ENCODE measurements around the gene MAP7D1.
A peak's percentile ranks its signal among the peaks of the same experiment; 100 is the strongest.

MAP7D1 gene

GRCh38 chr1:36137226-36137625 is 18.7 kb upstream of the MAP7D1 start:
- TF ChIP-seq, protein P1, sequence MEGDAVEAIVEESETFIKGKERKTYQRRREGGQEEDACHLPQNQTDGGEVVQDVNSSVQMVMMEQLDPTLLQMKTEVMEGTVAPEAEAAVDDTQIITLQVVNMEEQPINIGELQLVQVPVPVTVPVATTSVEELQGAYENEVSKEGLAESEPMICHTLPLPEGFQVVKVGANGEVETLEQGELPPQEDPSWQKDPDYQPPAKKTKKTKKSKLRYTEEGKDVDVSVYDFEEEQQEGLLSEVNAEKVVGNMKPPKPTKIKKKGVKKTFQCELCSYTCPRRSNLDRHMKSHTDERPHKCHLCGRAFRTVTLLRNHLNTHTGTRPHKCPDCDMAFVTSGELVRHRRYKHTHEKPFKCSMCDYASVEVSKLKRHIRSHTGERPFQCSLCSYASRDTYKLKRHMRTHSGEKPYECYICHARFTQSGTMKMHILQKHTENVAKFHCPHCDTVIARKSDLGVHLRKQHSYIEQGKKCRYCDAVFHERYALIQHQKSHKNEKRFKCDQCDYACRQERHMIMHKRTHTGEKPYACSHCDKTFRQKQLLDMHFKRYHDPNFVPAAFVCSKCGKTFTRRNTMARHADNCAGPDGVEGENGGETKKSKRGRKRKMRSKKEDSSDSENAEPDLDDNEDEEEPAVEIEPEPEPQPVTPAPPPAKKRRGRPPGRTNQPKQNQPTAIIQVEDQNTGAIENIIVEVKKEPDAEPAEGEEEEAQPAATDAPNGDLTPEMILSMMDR (IDR thresholded peaks at IDR 0.05): no peak

DNA sequence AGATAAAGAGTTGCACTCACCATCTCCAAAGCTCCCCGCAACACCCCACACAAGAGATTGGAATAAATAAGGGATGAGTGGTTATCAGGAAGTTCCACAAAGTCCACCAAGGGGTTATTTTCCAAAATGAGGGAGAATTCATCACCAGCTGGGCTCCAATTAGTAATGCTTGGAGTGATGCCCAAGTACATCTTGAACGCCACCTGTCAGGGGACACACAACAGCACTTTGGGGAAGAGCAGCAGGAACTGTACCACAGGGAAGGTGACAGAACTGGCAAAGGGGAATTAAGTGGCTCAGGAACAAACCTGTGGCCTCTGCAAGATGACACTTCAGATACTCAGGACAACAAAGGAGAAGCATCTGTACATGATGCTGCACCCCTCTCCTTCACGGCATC is 18.2 kb upstream of the MAP7D1 start:
- TF ChIP-seq, protein P1 (IDR thresholded peaks at IDR 0.05): no peak

- TF ChIP-seq, protein P1 (IDR thresholded peaks at IDR 0.05): no peak
These were observed 16.4 kb upstream of the MAP7D1 start for GRCh38 chr1:36139521-36139920.

GRCh38 chr1:36142121-36142520 is 13.8 kb upstream of the MAP7D1 start:
- TF ChIP-seq, protein P1 (IDR thresholded peaks at IDR 0.05): no peak

DNA sequence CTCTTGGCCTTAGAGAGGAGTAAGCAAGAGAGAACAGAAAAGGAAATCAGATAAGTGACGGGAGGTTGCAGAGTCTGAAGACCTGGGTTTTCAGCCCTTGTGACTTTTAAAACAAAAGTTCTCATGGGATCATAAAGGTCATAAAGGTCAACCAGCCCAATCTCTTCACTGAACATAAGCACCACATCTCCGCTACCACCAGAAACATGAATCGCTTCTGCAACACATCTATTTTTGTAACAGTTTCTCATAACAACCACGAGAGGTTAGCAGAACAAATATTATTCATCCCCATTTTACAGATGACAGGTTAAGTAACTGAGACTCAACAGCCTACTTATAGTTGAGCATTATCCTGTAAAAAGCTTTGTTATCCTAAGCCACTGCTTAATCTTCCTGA is 12.5 kb upstream of the MAP7D1 start:
- TF ChIP-seq, protein P1 (IDR thresholded peaks at IDR 0.05): no peak

DNA sequence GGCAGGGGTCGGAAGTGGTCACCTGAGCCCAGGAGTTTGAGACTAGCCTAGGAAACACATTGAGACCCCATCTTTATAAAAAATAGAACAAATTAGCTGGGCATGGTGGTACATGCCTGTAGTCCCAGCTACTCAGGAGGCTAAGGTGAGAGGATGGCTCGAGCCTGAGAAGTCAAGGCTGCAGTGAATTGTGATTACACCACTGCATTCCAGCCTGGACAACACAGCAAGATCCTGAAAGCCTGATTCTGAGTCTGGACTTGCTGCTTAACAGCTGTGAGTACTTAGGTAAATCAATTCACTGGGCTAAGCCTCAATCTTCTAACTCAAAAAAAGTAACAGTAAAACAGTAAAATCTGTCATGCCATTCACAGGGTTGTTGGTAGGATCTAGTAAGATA is 11.5 kb upstream of the MAP7D1 start:
- TF ChIP-seq, protein P1 (IDR thresholded peaks at IDR 0.05): no peak

GRCh38 chr1:36148821-36149236 is 7.1 kb upstream of the MAP7D1 start:
- TF ChIP-seq, protein P1 (IDR thresholded peaks at IDR 0.05): no peak

- TF ChIP-seq, protein P1 (IDR thresholded peaks at IDR 0.05): peak; percentile 96
These were observed 6.6 kb upstream of the MAP7D1 start, which contains the start of gene TRAPPC3 for GRCh38 chr1:36149237-36149972. TRAPPC3 (minus strand) TSS chr1:36149486; CDS start chr1:36149378, 108 bp downstream.
